Natural killer cell (primary cell): ENCODE measurements around the gene HSPA12A. TPM values are rescaled to one million over a fixed set of nuclear protein-coding genes. Genes with fewer than 3 reads are reported as not detected.

Experiments used
- ATAC-seq, 3 donors: fragments of 150-1000 bp in 2 of 3; fragments of 200-7000 bp in 1 of 3; cut with Tn5 transposase; 1 replicate in 1 of 3; 2 replicates in 2 of 3; pipeline ENCODE4 v1.10.0; 2021; ENCODE audit warnings: mild to moderate bottlenecking in 2 of 3, moderate library complexity in 2 of 3
- DNase-seq, 2 donors: peaks; one replicate each; pipeline versions ENCODE4 v3.0.0 to v3.0.0-alpha.2; 2013 to 2021; ENCODE audit warnings: mixed read lengths in 1 of 2
- H3K27ac ChIP-seq: one replicate; pipeline ENCODE4 v1.5.1; 2013; ENCODE audit warnings: mild to moderate bottlenecking, low read length
- H3K27me3 ChIP-seq: one replicate; pipeline ENCODE4 v1.6.1; 2013; ENCODE audit warnings: low read length; ENCODE audit not compliant: control insufficient read depth, insufficient read depth
- H3K36me3 ChIP-seq: one replicate; pipeline ENCODE4 v1.6.1; 2013; ENCODE audit warnings: low read length; ENCODE audit not compliant: control insufficient read depth, insufficient read depth
- H3K4me1 ChIP-seq: one replicate; pipeline ENCODE4 v1.6.1; 2013; ENCODE audit warnings: low read length; ENCODE audit not compliant: control insufficient read depth, insufficient read depth
- H3K4me3 ChIP-seq: one replicate; pipeline ENCODE4 v1.5.1; 2013; ENCODE audit warnings: low read length
- H3K9me3 ChIP-seq: one replicate; pipeline ENCODE4 v1.6.1; 2013; ENCODE audit warnings: low read length; ENCODE audit not compliant: control insufficient read depth, insufficient read depth
- H3K27ac Mint-ChIP-seq, 2 donors: one replicate each; pipeline ENCODE4 v1.8.0; 2022; ENCODE audit warnings: mild to moderate bottlenecking in 2 of 2, mixed read lengths in 2 of 2, moderate library complexity in 1 of 2
- H3K27me3 Mint-ChIP-seq, 2 donors: one replicate each; pipeline ENCODE4 v1.8.0; 2022; ENCODE audit warnings: low read depth in 2 of 2, mixed read lengths in 2 of 2
- H3K36me3 Mint-ChIP-seq: one replicate; pipeline ENCODE4 v1.8.0; 2022; ENCODE audit warnings: mixed read lengths
- H3K4me1 Mint-ChIP-seq, 2 donors: one replicate each; pipeline ENCODE4 v1.8.0; 2022; ENCODE audit warnings: mixed read lengths in 2 of 2
- H3K4me3 Mint-ChIP-seq: one replicate; pipeline ENCODE4 v1.8.0; 2022; ENCODE audit warnings: mild to moderate bottlenecking, moderate library complexity, mixed read lengths
- H3K9me3 Mint-ChIP-seq, 2 donors: one replicate each; pipeline ENCODE4 v1.8.0; 2022; ENCODE audit warnings: mixed read lengths in 2 of 2
- WGBS: methylation state at CpG from one replicate; pipeline ENCODE4 v1.1.7; 2013; ENCODE audit warnings: missing lambda C conversion rate; ENCODE audit not compliant: insufficient coverage; 5-methylcytosine and 5-hydroxymethylcytosine counted together
- intact Hi-C: fragments of 100-400 bp; cut with micrococcal nuclease; formaldehyde crosslinking; loops from one replicate; pipeline ENCODE4 v1.14.2; 2022
- total RNA-seq, 4 donors: library from RNA; stranded (reverse); fragments of 120-200 nt in 1 of 4; gene quantifications; one replicate each; pipeline versions ENCODE4 v1.2.3 to v1.2.4, GENCODE V29; 2013 to 2022
- TF ChIP-seq, protein P1 (sequence below): fragments of 200-600 bp; IDR thresholded peaks from one replicate; pipeline ENCODE4 v1.8.0; 2022; ENCODE audit warnings: antibody characterized with exemption

The HSPA12A gene
- total RNA-seq, 3 donors from 2014 or later (not counting 1 experiment from before 2014, with no cell fraction given) = 0.43 TPM; not detected in 2

DNA sequence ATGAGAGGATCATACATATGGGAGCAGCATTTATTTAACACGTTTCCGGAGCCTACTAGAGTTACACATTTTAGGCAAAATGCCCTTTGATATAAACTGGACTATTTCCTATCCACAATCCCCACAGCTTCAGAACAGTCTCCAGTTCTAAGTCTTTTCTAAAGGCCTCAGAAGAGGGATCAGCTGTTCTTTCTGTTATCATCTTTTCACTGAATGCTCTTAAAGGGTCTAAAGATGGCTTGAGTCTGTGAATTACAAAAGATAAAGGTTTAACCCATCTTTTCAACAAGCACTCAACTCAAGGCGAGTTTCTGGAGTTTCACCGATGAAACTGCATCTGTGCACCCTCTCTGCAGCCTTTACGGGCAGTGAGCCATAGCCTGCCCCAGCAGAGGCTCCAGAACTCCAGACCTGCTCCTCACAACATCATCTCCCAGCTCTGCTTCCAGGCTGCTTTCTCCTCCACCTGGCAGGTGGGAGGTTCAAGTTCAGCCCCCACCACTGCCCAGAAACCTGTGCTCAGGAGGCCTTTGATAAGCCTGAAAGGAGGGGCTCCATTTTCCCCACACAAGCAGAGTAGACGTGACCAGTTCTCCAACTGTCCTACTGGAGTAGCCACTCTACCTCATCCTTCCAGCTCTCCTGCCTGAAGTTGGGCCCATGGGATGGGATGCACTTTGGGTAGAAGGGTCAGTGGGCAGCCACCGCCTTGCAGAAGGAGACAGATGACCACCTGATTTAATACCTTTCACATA is 53.4 kb downstream of the HSPA12A start:
- Mint-ChIP-seq H3K9me3 (no peaks in the 10 kb centered on the region), H3K4me3 (no peak overlapping the region), H3K27me3 (no peaks in the 10 kb centered on the region), H3K4me1 (no peaks in the 10 kb centered on the region), H3K27ac (no peak overlapping the region), H3K36me3 (no peaks in the 10 kb centered on the region)
- ATAC-seq (no peak), DNase-seq (no peak)
- intact Hi-C loops = no loop called here
- TF ChIP-seq, protein P1, sequence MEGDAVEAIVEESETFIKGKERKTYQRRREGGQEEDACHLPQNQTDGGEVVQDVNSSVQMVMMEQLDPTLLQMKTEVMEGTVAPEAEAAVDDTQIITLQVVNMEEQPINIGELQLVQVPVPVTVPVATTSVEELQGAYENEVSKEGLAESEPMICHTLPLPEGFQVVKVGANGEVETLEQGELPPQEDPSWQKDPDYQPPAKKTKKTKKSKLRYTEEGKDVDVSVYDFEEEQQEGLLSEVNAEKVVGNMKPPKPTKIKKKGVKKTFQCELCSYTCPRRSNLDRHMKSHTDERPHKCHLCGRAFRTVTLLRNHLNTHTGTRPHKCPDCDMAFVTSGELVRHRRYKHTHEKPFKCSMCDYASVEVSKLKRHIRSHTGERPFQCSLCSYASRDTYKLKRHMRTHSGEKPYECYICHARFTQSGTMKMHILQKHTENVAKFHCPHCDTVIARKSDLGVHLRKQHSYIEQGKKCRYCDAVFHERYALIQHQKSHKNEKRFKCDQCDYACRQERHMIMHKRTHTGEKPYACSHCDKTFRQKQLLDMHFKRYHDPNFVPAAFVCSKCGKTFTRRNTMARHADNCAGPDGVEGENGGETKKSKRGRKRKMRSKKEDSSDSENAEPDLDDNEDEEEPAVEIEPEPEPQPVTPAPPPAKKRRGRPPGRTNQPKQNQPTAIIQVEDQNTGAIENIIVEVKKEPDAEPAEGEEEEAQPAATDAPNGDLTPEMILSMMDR = no peak
- Histone ChIP-seq H3K27ac (no peak overlapping the region), H3K36me3 (no peaks in the 10 kb centered on the region), H3K4me1 (no peaks in the 10 kb centered on the region), H3K9me3 (no peaks in the 10 kb centered on the region), H3K27me3 (no peaks in the 10 kb centered on the region), H3K4me3 (no peak overlapping the region)
- 85% methylated on average over 7 of the region's 7 CpGs for WGBS

DNA sequence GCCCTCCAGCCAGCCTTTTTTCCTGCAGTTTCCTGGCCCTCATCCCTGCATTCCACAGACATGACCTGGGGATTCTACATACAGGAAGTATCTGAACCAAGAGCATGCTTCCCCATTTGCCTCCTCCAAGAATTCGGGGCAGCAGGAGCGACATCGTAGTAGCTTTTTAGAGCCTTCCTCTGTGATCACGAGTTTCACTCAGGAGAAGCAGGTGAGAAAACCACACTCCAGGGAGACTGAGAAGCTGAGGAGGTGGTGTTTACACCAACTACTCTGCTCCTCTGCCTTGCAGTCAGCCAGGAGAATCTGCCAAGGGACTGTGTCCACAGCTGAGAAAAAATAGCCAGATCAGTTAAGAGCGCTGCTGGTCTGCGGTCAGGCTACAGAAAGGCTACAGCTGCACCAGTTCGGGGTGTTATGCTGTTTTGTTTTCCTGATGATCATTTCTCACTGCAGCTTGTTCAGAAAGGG is 54.1 kb downstream of the HSPA12A start:
- Mint-ChIP-seq H3K27ac (no peak overlapping the region), H3K36me3 (no peaks in the 10 kb centered on the region), H3K4me1 (no peaks in the 10 kb centered on the region), H3K4me3 (no peak overlapping the region), H3K9me3 (no peaks in the 10 kb centered on the region), H3K27me3 (no peaks in the 10 kb centered on the region)
- Histone ChIP-seq H3K4me1 (no peaks in the 10 kb centered on the region), H3K9me3 (no peaks in the 10 kb centered on the region), H3K27me3 (no peaks in the 10 kb centered on the region), H3K4me3 (no peak overlapping the region), H3K36me3 (no peaks in the 10 kb centered on the region), H3K27ac (no peak overlapping the region)
- ATAC-seq (no peak), DNase-seq (no peak)
- WGBS = 26% methylated on average over 7 of the region's 7 CpGs
- TF ChIP-seq, protein P1 = no peak
- intact Hi-C loops = no loop called here

GRCh38 chr10:116687633-116688032 is 54.7 kb downstream of the HSPA12A start:
- Mint-ChIP-seq H3K36me3 (no peaks in the 10 kb centered on the region), H3K27ac (no peak overlapping the region), H3K9me3 (no peaks in the 10 kb centered on the region), H3K4me1 (no peaks in the 10 kb centered on the region), H3K4me3 (no peak overlapping the region), H3K27me3 (no peaks in the 10 kb centered on the region)
- no peak overlapping the region for H3K4me3 ChIP-seq
- H3K9me3 ChIP-seq = no peaks in the 10 kb centered on the region
- H3K27me3 ChIP-seq = no peaks in the 10 kb centered on the region
- H3K27ac ChIP-seq = no peak overlapping the region
- no peaks in the 10 kb centered on the region for H3K36me3 ChIP-seq
- TF ChIP-seq, protein P1 = no peak
- DNase-seq (no peak), ATAC-seq (no peak)
- no peaks in the 10 kb centered on the region for H3K4me1 ChIP-seq
- 80% methylated on average over 6 of the region's 6 CpGs for WGBS
- intact Hi-C loops = no loop called here

DNA sequence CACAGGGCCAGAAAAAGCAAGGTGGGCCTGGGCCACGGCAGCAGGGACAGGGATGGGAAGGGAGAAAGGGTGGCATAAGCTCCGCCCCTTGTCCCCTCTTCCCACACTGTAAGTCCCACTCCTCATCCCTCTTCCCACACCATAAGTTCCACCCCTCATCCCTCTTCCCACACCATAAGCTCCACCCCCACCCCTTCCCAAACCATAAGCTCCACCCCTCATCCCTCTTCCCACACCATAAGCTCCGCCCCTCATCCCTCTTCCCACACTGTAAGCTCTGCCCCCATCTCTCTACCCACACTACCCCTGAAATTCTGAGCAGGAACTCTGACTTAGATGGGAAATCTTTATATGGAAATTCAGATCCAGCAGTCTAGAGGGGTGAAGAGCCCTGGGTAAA is 55.7 kb downstream of the HSPA12A start:
- H3K4me1 ChIP-seq = no peaks in the 10 kb centered on the region
- no peak overlapping the region for H3K27ac ChIP-seq
- Mint-ChIP-seq H3K4me3 (no peak overlapping the region), H3K27ac (no peak overlapping the region), H3K9me3 (no peaks in the 10 kb centered on the region), H3K36me3 (no peaks in the 10 kb centered on the region), H3K4me1 (no peaks in the 10 kb centered on the region), H3K27me3 (no peaks in the 10 kb centered on the region)
- no peak for ATAC-seq
- no peaks in the 10 kb centered on the region for H3K27me3 ChIP-seq
- TF ChIP-seq, protein P1 = no peak
- H3K4me3 ChIP-seq = no peak overlapping the region
- no peak for DNase-seq
- no peaks in the 10 kb centered on the region for H3K36me3 ChIP-seq
- intact Hi-C loops = no loop called here
- 83% methylated on average over 2 of the region's 3 CpGs for WGBS
- no peaks in the 10 kb centered on the region for H3K9me3 ChIP-seq
